Dendritic cell treated with granulocyte-macrophage colony-stimulating factor and Interleukin-4, amounts not matched to agents 40 ng/mL and 50 ng/mL, for 4 days (primary cell): ENCODE data around the gene CTBP2.
A peak's percentile ranks its signal among the peaks of the same experiment; 100 is the strongest.

ENCODE experiments used
- H3K27ac Mint-ChIP-seq: one replicate; pipeline ENCODE4 v1.8.0; 2022; ENCODE audit warnings: mild to moderate bottlenecking, mixed read lengths
- H3K27me3 Mint-ChIP-seq: one replicate; pipeline ENCODE4 v1.8.0; 2022; ENCODE audit warnings: mild to moderate bottlenecking, mixed read lengths
- H3K36me3 Mint-ChIP-seq: one replicate; pipeline ENCODE4 v1.8.0; 2022; ENCODE audit warnings: low read depth, mixed read lengths
- H3K4me1 Mint-ChIP-seq: one replicate; pipeline ENCODE4 v1.8.0; 2022; ENCODE audit warnings: low read depth, mixed read lengths
- H3K4me3 Mint-ChIP-seq: one replicate; pipeline ENCODE4 v1.8.0; 2022; ENCODE audit warnings: mild to moderate bottlenecking, moderate library complexity, mixed read lengths
- H3K9me3 Mint-ChIP-seq: one replicate; pipeline ENCODE4 v1.8.0; 2022; ENCODE audit warnings: mixed read lengths
- intact Hi-C: fragments of 100-400 bp; cut with micrococcal nuclease; formaldehyde crosslinking; loops from one replicate; pipeline ENCODE4 v1.15.0; 2022

The CTBP2 gene

DNA sequence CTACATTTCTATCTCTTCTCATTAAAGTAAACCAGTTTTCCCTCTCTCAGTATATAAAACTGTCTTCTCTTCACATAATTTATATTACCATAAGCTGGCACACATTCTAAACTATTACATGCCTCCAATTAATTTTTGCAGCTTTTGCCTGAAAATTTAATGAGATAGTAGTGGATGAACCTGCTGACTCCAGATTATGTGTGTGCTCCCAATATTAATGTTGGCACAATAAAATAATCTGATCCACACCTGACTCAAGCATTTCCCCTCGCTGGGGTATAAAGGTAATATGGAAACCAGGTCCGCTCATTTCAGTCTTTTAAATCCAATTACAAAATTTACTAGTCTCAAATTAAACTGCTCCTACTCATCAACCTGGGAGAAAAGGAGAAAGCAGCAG lies 63.4 kb downstream of the CTBP2 start:
- Mint-ChIP-seq H3K36me3 (peaks cover 46% of the 10 kb centered on the region), H3K27me3 (no peaks in the 10 kb centered on the region), H3K9me3 (no peaks in the 10 kb centered on the region), H3K4me3 (no peak overlapping the region), H3K4me1 (peaks cover 57% of the 10 kb centered on the region), H3K27ac (no peak overlapping the region)
- intact Hi-C loops: no loop called here

DNA sequence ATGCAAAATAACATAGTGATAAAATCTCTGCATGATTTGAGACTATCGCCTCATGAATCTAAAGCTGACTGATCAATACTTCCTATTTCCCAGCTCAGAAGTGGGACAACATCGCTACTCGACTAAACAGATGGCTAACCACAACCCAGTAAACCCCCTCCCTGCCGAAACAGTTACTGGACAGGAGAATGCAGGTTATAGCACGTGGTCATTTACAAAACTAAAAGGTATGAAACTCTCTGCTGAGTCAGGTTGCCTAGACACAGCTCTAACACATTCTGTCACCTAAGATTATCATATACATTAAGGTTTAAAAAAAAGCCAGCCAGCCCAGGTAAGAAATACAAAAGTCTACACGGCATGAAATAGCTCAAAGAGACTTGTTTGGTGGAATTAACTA lies 64.0 kb downstream of the CTBP2 start:
- peaks cover 57% of the 10 kb centered on the region for H3K4me1 Mint-ChIP-seq
- no peaks in the 10 kb centered on the region for H3K9me3 Mint-ChIP-seq
- intact Hi-C loops: no loop called here
- peaks cover 40% of the 10 kb centered on the region for H3K36me3 Mint-ChIP-seq
- H3K27me3 Mint-ChIP-seq: no peaks in the 10 kb centered on the region
- H3K27ac Mint-ChIP-seq: no peak overlapping the region
- H3K4me3 Mint-ChIP-seq: no peak overlapping the region

DNA sequence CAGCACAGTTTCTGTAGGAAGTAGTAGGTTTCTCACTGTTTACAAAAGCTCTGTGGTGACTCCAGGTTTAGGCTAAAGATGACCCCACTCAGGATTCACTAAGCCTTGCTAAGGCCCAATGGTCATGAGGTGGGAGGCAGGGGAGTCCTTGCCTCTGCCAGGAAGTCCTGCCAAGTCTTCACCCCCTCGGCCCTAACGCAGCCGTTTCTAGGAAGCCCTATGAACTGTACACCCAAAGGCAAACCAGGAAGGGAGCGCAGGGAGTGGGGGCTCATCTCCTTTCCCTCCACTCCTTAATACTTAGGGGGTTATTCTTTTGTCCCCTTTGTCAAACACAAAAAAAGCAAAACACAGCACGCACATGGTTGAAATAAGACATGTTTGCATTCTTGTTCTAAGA lies 64.6 kb downstream of the CTBP2 start:
- Mint-ChIP-seq H3K27me3 (no peaks in the 10 kb centered on the region), H3K4me3 (no peak overlapping the region), H3K9me3 (no peaks in the 10 kb centered on the region), H3K36me3 (peaks cover 36% of the 10 kb centered on the region), H3K4me1 (peaks cover 57% of the 10 kb centered on the region), H3K27ac (peak overlapping the region; percentile 40)
- intact Hi-C loops: no loop called here

DNA sequence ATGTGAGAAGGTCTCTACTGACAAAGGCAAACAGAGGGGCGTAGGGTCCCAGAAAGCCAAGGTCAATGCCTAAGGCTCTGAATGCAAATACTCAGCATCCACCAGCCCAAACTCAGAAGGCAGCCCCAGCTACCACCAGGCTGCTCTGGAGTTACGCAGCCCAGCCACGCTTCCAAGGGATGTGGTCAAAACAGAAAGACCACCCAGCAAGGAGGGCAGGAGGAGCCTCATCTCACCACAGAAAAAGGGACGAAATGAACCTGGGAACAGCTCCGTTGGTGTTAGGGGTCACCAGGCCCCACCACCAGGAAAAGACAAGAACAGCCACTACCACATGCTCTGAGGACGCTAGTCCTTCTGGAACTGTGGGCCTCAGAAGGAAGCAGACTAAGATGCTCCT lies 65.1 kb downstream of the CTBP2 start:
- no peak overlapping the region for H3K4me3 Mint-ChIP-seq
- H3K27me3 Mint-ChIP-seq: no peaks in the 10 kb centered on the region
- H3K4me1 Mint-ChIP-seq: peaks cover 57% of the 10 kb centered on the region
- intact Hi-C loops: no loop called here
- H3K36me3 Mint-ChIP-seq: peaks cover 34% of the 10 kb centered on the region
- no peaks in the 10 kb centered on the region for H3K9me3 Mint-ChIP-seq
- peak overlapping the region; percentile 40 for H3K27ac Mint-ChIP-seq

DNA sequence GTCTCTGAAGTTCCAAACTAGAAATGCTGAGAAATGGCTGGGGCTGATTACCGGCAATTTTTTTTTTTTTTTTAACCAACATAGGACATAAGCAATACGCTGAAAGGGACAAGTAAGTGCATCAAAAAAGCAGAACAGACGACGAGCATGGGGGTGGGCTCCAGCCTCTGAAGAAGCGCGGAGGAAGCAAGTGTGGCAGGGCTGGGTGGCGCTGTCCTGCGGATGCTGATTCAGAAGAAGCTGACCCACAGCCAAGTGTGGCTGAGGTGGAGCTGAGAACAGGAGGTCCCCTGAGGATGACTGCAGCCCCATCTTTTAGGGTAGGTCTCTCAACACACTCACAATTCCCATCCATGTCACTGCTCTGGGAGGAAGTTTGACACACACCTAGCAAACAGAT lies 65.6 kb downstream of the CTBP2 start:
- no peak overlapping the region for H3K27ac Mint-ChIP-seq
- no peaks in the 10 kb centered on the region for H3K9me3 Mint-ChIP-seq
- H3K4me3 Mint-ChIP-seq: no peak overlapping the region
- H3K4me1 Mint-ChIP-seq: peaks cover 57% of the 10 kb centered on the region
- intact Hi-C loops: no loop called here
- no peaks in the 10 kb centered on the region for H3K27me3 Mint-ChIP-seq
- H3K36me3 Mint-ChIP-seq: peaks cover 30% of the 10 kb centered on the region

DNA sequence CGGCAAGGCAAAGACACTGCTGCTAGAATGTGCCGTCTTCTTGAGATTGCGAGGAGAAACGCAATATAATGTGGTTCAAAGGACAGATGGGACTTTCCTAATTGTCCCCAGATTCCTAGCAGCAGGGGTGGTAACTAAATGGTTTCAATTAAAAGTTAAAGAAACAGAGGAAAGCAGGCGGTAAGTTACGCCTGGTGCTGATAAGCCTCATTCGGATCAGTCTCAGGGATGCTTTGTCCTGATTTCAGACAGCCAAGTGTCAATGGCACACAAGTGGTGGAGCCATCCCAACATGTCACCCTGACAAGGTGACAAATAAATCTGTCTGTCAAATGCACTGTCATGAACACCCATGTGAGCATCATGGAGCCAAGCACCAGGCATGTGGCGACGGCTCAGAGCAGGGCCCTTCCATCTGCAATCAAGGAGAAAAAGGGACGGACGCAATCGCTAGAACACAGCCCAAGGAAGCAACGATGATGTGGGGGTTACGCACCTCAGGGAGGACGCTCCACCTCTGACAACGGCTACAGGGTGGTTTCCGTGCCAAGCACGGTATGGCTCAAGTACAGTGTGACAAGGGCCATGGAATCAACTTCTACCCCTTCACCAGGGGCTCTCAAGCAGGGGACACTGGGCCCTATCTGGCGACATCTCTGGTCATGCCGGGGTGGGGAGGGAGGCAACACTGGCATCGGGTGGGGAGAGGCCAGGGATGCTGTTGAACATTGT lies 66.2 kb downstream of the CTBP2 start:
- H3K4me1 Mint-ChIP-seq: peaks cover 57% of the 10 kb centered on the region
- no peaks in the 10 kb centered on the region for H3K9me3 Mint-ChIP-seq
- no peak overlapping the region for H3K4me3 Mint-ChIP-seq
- no peaks in the 10 kb centered on the region for H3K27me3 Mint-ChIP-seq
- H3K27ac Mint-ChIP-seq: no peak overlapping the region
- peaks cover 28% of the 10 kb centered on the region for H3K36me3 Mint-ChIP-seq
- intact Hi-C loops: no loop called here

DNA sequence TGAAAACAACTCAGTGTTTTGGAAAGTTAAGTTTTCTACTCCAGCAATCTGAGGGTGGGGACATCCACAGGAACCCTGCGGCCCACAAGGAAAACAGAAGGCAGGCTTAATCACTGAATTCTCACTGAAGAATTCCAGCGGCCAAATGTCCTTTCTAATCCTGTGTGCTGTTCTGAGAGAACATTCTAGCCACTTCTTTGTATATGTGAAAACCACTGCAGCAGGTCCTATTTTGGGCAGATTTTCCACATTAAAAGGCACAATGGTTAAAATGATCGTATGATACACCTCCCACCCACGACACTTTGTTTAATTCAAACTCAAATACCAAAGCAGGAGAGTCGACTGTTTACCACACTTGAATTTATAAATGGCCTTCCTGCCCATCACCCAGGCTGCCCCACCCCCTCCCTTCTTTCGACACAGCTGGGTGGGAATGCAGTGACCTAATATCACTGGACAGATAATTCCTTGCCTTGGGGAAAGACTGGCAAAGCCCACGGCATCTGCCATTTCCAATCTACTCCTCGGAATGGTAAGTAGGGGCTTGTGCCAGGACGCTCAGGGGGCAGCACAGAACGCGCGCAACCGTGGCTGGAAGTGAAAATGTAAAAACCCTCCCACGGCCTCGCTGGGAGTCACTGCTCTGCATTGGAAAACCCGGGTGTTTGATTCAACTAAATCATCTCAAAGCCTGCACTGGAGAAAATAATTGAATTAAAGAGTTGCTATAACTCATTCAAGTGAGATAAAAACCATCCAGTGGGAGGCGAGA lies 67.0 kb downstream of the CTBP2 start:
- no peaks in the 10 kb centered on the region for H3K27me3 Mint-ChIP-seq
- no peaks in the 10 kb centered on the region for H3K9me3 Mint-ChIP-seq
- peaks cover 53% of the 10 kb centered on the region for H3K4me1 Mint-ChIP-seq
- H3K36me3 Mint-ChIP-seq: peaks cover 30% of the 10 kb centered on the region
- H3K4me3 Mint-ChIP-seq: no peak overlapping the region
- H3K27ac Mint-ChIP-seq: no peak overlapping the region
- intact Hi-C loops: no loop called here

DNA sequence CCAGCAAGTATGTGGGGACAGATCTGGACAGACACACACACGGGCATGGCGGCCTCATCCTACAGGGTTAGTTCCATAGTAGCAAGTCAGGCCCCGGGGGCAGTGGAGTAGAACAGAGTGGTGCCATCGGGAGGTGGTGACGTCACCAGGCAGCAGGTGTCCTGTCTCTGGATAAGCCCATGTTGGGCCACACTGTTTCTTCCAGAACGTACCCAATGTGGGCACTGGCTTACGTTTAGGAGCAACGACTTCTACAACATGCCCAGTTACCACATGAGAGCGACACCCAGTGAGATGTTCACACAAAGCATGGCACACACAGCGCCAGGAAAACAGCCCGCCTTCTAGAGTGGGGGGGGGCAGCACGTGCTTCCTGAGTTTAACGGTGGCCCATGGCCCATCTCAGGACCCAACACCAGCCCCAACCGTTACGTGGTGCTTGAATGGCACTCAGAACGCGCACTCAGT lies 67.8 kb downstream of the CTBP2 start:
- no peaks in the 10 kb centered on the region for H3K27me3 Mint-ChIP-seq
- intact Hi-C loops: no loop called here
- H3K4me1 Mint-ChIP-seq: peaks cover 45% of the 10 kb centered on the region
- H3K36me3 Mint-ChIP-seq: peaks cover 30% of the 10 kb centered on the region
- no peak overlapping the region for H3K4me3 Mint-ChIP-seq
- no peaks in the 10 kb centered on the region for H3K9me3 Mint-ChIP-seq
- H3K27ac Mint-ChIP-seq: no peak overlapping the region

DNA sequence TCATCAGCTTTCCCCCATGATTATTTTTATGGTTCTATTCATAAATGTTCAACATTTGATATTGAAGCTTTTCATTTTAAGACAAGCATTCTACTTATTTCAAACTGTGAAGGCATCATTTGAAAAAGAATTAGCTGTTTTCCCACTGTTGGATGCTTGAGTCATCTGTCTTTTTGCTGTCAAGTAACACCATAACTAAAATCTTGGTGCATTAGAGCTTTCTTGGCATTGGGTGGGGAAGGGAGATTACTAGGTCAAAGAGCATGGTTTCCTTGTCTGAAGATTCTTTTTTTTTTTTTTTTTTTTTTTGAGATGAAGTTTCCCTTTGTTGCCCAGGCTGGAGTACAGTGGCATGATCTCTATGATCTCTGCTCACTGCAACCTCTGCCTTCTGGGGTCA lies 68.5 kb downstream of the CTBP2 start:
- Mint-ChIP-seq H3K36me3 (peaks cover 32% of the 10 kb centered on the region), H3K4me3 (no peak overlapping the region), H3K9me3 (no peaks in the 10 kb centered on the region), H3K27me3 (no peaks in the 10 kb centered on the region), H3K4me1 (peaks cover 38% of the 10 kb centered on the region), H3K27ac (no peak overlapping the region)
- intact Hi-C loops: no loop called here

DNA sequence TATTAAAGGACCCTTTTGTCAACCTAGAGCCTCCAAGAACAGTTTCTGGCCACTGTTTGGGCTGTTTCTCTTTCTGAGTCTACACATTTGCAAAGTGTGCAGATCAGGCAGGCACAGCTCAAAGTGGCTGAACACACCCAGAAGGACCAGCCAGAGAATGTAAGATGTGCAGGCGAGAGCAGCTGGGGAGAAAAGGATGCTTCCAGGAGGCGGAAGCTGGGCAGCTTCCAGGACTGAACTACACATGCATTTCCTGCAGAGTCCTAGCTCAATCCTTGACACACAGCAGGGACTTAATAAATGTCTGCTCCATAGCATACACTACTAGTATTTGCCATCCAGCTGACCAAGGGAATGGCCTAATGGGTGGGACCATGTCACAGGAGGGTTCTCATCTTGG lies 70.9 kb downstream of the CTBP2 start:
- H3K27me3 Mint-ChIP-seq: no peaks in the 10 kb centered on the region
- H3K4me1 Mint-ChIP-seq: peaks cover 18% of the 10 kb centered on the region
- intact Hi-C loops: no loop called here
- H3K27ac Mint-ChIP-seq: no peak overlapping the region
- H3K9me3 Mint-ChIP-seq: no peaks in the 10 kb centered on the region
- H3K36me3 Mint-ChIP-seq: peaks cover 52% of the 10 kb centered on the region
- H3K4me3 Mint-ChIP-seq: no peak overlapping the region

DNA sequence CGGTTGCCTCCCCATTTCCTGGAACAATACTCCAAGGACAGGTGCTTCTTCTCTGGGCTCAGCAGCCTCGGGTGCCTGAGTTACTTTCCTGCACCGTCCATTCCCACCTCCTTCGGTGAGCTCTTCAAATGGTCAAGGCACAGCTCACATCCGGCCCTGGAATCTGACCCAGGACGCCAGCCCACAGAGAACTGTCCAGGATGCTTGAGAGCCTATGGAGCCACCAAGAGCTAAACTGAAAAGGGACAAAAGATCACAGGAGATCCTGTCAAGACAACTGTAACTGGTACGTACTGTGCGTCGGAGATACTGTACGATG lies 72.5 kb downstream of the CTBP2 start:
- no peak overlapping the region for H3K27ac Mint-ChIP-seq
- H3K4me1 Mint-ChIP-seq: peaks cover 7% of the 10 kb centered on the region
- H3K9me3 Mint-ChIP-seq: no peaks in the 10 kb centered on the region
- intact Hi-C loops: no loop called here
- no peaks in the 10 kb centered on the region for H3K27me3 Mint-ChIP-seq
- H3K4me3 Mint-ChIP-seq: no peak overlapping the region
- H3K36me3 Mint-ChIP-seq: peaks cover 63% of the 10 kb centered on the region

DNA sequence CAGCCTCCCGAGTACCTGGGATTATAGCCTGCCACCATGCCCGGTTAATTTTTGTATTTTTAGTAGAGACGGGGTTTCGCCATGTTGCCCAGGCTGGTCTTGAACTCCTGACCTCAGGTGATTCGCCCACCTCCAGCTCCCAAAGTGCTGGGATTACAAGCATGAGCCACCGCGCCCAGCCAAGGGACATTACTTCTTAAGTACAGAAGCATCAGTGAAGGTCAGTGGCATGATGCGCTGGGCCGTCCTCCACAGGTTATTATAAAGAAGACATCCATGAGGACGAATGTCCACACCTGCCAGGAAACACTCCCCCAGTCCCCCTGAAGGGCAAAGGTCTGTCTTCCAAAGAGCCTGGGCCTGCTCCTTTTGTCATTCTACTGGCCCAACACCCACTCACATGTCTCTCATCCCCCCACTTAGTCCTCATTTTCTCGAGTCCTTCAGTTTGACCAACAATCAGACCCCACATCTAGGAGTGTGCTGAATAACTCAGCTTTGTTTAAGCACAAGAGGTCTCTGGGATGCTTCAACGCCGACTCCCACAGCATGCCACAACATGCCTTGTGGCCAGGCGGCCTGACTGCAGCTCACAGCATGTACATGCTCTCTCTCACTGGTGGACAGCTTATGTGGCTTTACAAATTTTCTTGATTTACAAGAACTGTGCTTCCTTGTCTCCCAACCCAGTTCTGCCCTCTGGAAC lies 73.0 kb downstream of the CTBP2 start:
- no peak overlapping the region for H3K27ac Mint-ChIP-seq
- H3K4me1 Mint-ChIP-seq: peaks cover 3% of the 10 kb centered on the region
- H3K36me3 Mint-ChIP-seq: peaks cover 68% of the 10 kb centered on the region
- H3K9me3 Mint-ChIP-seq: no peaks in the 10 kb centered on the region
- intact Hi-C loops: no loop called here
- no peaks in the 10 kb centered on the region for H3K27me3 Mint-ChIP-seq
- no peak overlapping the region for H3K4me3 Mint-ChIP-seq

DNA sequence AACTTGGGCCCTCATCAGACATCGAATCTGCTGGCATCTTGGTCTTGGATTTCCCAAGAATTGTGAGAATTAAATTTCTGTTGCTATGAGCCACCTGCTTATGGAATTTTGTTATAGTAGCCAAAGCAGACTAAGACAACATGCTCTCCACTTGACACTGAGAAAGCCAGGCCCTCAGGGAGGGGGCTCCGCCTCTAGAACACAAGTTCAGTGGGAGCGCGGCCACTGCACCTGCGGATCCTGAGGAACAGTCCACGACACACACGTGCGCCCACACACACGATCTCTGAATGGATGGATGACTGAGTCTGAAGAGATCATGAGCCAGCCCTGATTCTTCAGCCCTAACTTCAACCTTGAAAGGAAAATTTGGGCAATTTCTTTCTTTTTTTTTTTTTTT lies 73.7 kb downstream of the CTBP2 start:
- intact Hi-C loops: no loop called here
- Mint-ChIP-seq H3K27me3 (no peaks in the 10 kb centered on the region), H3K4me3 (no peak overlapping the region), H3K4me1 (no peaks in the 10 kb centered on the region), H3K27ac (no peak overlapping the region), H3K9me3 (no peaks in the 10 kb centered on the region), H3K36me3 (peaks cover 75% of the 10 kb centered on the region)

DNA sequence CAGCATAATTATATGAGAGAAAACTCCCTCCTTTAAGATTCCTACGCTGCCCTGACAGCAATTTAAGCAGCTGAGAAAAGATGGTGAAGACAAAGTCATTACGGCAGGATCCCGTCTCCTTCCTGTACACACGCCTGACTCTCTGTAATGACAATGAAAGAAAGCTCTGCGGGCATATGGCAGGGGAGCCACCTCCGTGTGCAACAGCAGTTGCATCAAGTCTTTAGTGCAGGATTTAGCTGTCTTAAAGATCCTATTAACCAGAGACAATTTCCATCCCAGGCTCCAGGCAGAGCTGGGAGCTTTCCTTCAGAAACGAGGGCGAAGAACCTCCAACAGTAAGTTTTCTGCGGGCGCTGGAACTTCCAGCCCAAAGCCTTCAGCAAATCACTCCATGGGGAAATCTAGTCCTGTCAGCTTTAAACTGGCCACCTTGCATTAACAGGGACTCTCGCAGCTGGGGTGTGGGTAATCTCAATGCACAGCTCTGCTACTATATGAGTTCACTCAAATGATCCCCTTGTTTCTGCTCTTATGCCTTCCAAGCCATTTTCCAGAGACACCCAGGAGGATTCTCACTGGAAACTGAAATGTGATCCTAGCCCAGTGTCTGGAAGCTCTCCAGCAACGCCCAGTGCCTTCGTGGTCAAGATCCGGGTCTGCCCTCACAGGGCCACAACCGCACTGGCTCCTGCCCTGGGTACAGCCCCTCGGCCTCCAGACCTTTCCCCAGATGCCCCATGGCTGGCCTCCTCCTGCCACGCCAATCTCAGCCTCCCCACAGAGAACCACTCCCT lies 74.9 kb downstream of the CTBP2 start:
- Mint-ChIP-seq H3K9me3 (no peaks in the 10 kb centered on the region), H3K27ac (peak overlapping the region; percentile 53), H3K4me3 (no peak overlapping the region), H3K4me1 (peaks cover 6% of the 10 kb centered on the region), H3K36me3 (peaks cover 87% of the 10 kb centered on the region), H3K27me3 (no peaks in the 10 kb centered on the region)
- intact Hi-C loops: no loop called here
